Measurements from ENCODE around the gene DNAAF1.
A peak's percentile ranks its signal among the peaks of the same experiment; 100 is the strongest.
"Not testable (repeated sequence)": the region's sequence is repeated elsewhere in the genome, so short reads cannot be mapped to it uniquely, and the experiment has no call there.

The DNAAF1 gene

DNA sequence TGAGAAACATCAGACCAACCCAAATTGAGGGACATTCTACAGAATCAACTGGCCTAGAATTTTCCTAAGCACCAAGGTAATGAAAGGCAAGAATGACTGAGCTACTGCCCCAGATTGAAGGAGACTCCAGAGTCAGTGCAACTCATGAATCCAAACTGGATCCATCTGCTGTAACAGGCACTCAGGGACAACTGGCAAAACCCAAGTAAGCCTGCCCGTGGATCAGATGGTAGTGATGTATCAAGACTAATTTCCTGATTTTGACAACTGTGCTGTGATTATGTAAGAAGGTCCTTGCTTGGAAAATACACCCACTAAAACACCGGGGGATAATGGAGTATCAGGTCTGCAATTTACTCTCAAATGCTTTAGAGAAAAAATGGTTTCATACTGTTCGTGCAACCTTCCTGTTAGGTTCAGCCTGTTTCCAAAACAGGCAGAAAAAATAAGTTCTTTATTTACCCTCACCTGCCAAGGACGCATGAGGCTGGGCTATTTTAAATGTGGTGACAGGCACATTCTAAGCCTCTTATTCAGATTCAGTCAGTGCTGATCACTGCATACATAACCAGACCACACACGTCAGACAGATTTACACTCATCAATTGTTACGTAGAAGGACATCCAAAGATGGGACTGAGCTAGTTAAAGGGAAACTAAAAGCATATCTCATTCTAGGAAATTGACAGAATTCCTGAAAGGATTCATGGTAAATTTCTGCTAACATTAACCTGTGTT is 35.3 kb upstream of the DNAAF1 start:
- Histone ChIP-seq H3K9ac (ENCODE audit: low read depth in 1 of 2, low read length in 2 of 2) (no peak overlapping the region), H3K36me3 (ENCODE audit: control insufficient read depth in 2 of 2, insufficient read depth in 2 of 2, low read length in 2 of 2) (peaks cover 11 to 32% of the 10 kb centered on the region in 2 donors), H3K4me3 (ENCODE audit: low read length in 2 of 2) (no peak overlapping the region), H3K27ac (ENCODE audit: low read depth in 2 of 2, low read length in 2 of 2) (no peak overlapping the region), H3K4me1 (ENCODE audit: control insufficient read depth in 2 of 2, insufficient read depth in 2 of 2, low read length in 2 of 2) (peaks cover 0 to 4% of the 10 kb centered on the region in 2 donors), H3K9me3 (ENCODE audit: control insufficient read depth in 2 of 2, low read length in 2 of 2) (no peaks in the 10 kb centered on the region), H3K27me3 (ENCODE audit: control insufficient read depth in 2 of 2, insufficient read depth in 2 of 2, low read length in 2 of 2) (no peaks in the 10 kb centered on the region)

DNA sequence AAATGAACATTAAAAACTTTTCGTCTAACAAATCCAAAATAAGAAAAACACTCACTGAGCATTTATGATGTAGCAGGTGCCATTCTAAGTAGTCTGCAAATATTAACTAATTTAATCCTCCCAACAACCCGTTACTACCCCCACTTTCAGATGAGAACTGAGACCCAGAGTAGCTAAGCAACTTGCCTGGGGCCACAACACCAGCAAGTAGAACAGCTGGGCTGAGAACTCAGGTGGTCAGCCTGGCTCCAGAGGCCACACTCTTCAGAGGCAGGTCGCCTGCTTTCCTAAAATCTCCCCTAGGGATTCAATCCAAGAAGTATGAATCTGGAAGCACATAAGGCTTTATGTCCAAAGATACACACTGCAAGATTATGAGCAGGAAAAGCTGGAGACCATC is 34.6 kb upstream of the DNAAF1 start:
- Histone ChIP-seq H3K27ac (ENCODE audit: low read depth in 2 of 2, low read length in 2 of 2) (no peak overlapping the region), H3K4me1 (ENCODE audit: control insufficient read depth in 2 of 2, insufficient read depth in 2 of 2, low read length in 2 of 2) (peaks cover 4 to 9% of the 10 kb centered on the region in 2 donors), H3K4me3 (ENCODE audit: low read length in 2 of 2) (no peak overlapping the region), H3K9me3 (ENCODE audit: control insufficient read depth in 2 of 2, low read length in 2 of 2) (no peaks in the 10 kb centered on the region), H3K9ac (ENCODE audit: low read depth in 1 of 2, low read length in 2 of 2) (no peak overlapping the region), H3K27me3 (ENCODE audit: control insufficient read depth in 2 of 2, insufficient read depth in 2 of 2, low read length in 2 of 2) (no peaks in the 10 kb centered on the region), H3K36me3 (ENCODE audit: control insufficient read depth in 2 of 2, insufficient read depth in 2 of 2, low read length in 2 of 2) (peaks cover 7 to 29% of the 10 kb centered on the region in 2 donors)

DNA sequence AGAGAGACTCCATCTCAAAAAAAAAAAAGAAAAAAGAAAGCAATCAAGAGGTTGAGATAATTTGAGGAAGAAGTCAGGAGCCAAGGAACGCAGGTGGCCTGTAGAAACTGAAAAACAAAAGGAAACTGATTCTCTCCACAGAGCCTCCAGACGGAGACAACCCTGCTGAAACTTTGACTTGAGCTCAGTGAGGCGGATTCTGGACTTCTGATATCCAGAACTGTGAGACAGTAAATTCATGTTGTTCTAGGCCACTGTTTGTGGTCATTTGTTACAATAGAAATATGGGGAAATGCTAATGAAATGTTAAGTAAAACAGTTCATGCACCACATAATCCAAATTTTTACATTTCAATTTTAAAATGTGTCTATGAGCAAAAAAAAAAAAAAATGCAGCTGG is 33.6 kb upstream of the DNAAF1 start:
- Histone ChIP-seq H3K9ac (ENCODE audit: low read depth in 1 of 2, low read length in 2 of 2) (no peak overlapping the region), H3K4me1 (ENCODE audit: control insufficient read depth in 2 of 2, insufficient read depth in 2 of 2, low read length in 2 of 2) (peaks cover 6 to 11% of the 10 kb centered on the region in 2 donors), H3K27ac (ENCODE audit: low read depth in 2 of 2, low read length in 2 of 2) (no peak overlapping the region), H3K4me3 (ENCODE audit: low read length in 2 of 2) (no peak overlapping the region), H3K9me3 (ENCODE audit: control insufficient read depth in 2 of 2, low read length in 2 of 2) (no peaks in the 10 kb centered on the region), H3K27me3 (ENCODE audit: control insufficient read depth in 2 of 2, insufficient read depth in 2 of 2, low read length in 2 of 2) (no peaks in the 10 kb centered on the region), H3K36me3 (ENCODE audit: control insufficient read depth in 2 of 2, insufficient read depth in 2 of 2, low read length in 2 of 2) (peaks cover 7 to 26% of the 10 kb centered on the region in 2 donors)

DNA sequence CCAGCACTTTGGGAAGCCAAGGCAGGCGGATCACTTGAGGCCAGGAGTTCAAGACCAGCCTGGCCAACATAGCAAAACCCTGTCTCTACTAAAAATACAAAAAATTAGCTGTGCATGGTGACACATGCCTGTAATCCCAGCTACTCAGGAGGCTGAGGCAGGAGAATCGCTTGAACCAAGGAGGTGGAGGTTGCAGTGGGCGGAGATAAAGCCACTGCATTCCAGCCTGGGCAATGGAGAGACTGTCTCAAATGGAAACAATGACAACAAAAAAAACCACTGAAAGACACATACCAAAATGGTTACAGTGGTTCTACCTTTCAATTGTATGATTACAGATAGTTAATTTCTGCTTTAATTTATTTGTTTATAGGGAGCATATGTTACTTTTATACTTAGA is 33.2 kb upstream of the DNAAF1 start:
- peaks cover 6 to 11% of the 10 kb centered on the region in 2 donors for H3K4me1 ChIP-seq (ENCODE audit: control insufficient read depth in 2 of 2, insufficient read depth in 2 of 2, low read length in 2 of 2)
- H3K27me3 ChIP-seq (ENCODE audit: control insufficient read depth in 2 of 2, insufficient read depth in 2 of 2, low read length in 2 of 2), result not testable (repeated sequence)

DNA sequence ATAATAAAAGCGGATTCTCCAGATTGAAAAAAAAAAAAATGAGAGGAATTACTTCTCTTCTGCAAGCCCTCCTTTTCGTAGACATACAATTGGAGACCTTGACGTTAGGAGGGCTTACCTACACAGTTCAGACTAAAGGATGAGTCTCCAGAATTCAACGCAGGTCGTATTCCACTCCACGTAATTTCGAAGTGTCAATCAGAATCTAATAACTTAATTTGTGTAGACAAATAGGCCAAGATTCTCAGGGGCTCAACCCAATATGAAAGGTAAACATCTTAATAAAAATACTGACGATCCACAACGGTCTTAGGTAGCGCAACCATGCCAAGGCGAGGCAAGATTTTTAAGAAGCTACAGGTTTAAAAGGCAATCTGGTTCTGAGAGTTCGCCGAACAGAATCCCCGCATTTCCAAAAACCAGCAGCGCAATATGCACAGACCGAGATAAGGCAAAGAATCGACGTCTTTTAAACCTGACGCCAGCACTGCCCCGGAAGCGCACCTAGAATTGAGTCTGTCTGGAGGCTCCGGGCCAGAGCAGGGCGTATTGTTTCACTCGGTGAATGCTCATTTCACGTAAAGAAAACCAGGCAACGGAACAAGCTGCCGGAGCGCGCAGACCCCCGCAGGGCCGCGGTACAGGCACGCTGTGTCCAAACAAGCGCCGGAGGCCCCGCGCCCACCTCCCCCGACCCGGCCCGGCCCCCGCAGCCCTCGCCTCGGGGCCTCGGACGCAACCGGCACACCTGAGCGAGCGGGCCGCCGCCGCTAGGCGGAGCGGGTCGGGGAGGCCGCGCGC is 29.0 kb upstream of the DNAAF1 start:
- H3K27ac ChIP-seq (ENCODE audit: low read depth in 2 of 2, low read length in 2 of 2), result peak overlapping the region; percentile 83 to 87
- peak overlapping the region; percentile 80 to 93 for H3K9ac ChIP-seq (ENCODE audit: low read depth in 1 of 2, low read length in 2 of 2)
- peaks cover 13 to 16% of the 10 kb centered on the region in 2 donors for H3K4me1 ChIP-seq (ENCODE audit: control insufficient read depth in 2 of 2, insufficient read depth in 2 of 2, low read length in 2 of 2)
- no peaks in the 10 kb centered on the region for H3K27me3 ChIP-seq (ENCODE audit: control insufficient read depth in 2 of 2, insufficient read depth in 2 of 2, low read length in 2 of 2)
- H3K9me3 ChIP-seq (ENCODE audit: control insufficient read depth in 2 of 2, low read length in 2 of 2), result no peaks in the 10 kb centered on the region
- H3K4me3 ChIP-seq (ENCODE audit: low read length in 2 of 2), result peak overlapping the region; percentile 67 to 93
- no peaks in the 10 kb centered on the region for H3K36me3 ChIP-seq (ENCODE audit: control insufficient read depth in 2 of 2, insufficient read depth in 2 of 2, low read length in 2 of 2)

More for the DNA sequence above, 33.2 kb upstream of the DNAAF1 start:
- not testable (repeated sequence) for H3K4me3 ChIP-seq (ENCODE audit: low read length in 2 of 2); H3K9ac ChIP-seq (ENCODE audit: low read depth in 1 of 2, low read length in 2 of 2); H3K9me3 ChIP-seq (ENCODE audit: control insufficient read depth in 2 of 2, low read length in 2 of 2); H3K27ac ChIP-seq (ENCODE audit: low read depth in 2 of 2, low read length in 2 of 2)
- peaks cover 7 to 22% of the 10 kb centered on the region in 2 donors for H3K36me3 ChIP-seq (ENCODE audit: control insufficient read depth in 2 of 2, insufficient read depth in 2 of 2, low read length in 2 of 2)

DNA sequence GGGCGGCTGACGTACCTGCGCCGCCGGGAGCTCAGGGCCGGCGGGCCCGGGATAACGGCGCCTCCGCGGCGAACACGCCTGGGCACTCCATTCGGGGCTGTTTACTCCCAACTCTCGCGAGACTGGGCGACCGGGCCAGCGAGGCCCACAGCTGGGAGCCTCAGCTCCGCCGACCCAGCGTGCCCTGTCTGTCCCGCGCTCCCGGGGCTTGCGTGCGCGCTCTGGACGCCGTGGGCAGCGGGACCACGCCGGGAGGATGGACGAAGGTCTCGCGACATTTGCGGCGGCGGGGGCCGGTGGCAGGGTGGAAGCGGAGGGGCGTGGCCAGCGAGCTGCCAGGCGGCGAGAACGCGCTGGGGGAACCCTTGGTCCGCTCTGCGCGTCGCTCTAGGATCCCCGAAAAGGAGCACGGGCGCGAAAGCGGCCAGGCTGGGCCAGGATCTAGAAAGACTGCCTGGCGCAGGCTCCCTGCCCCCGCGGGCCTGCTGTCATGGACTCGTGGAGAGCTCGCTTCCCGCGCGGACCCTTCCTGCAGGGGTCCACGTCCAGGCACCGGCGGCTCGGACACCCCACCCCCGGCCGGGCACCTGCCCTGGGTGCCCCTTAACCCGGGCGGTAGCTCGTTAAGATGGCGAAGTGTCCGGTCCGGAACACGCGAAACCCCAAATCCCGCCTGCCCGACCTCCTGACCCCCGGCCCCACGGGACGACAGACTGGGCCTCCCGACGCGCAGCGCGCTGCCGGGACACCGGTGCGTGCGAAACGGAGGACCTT is 28.2 kb upstream of the DNAAF1 start, which contains the start of gene MBTPS1:
Gene MBTPS1 (minus strand): TSS at position 223 of the 774 bp plus-strand sequence. CDS start 15,159 bp downstream, outside the sequence.
- Histone ChIP-seq H3K36me3 (ENCODE audit: control insufficient read depth in 2 of 2, insufficient read depth in 2 of 2, low read length in 2 of 2) (no peaks in the 10 kb centered on the region), H3K9me3 (ENCODE audit: control insufficient read depth in 2 of 2, low read length in 2 of 2) (no peaks in the 10 kb centered on the region), H3K4me3 (ENCODE audit: low read length in 2 of 2) (peak within 1 kb of the TSS; percentile 67 to 93), H3K9ac (ENCODE audit: low read depth in 1 of 2, low read length in 2 of 2) (peak within 1 kb of the TSS; percentile 80 to 93), H3K27ac (ENCODE audit: low read depth in 2 of 2, low read length in 2 of 2) (peak within 1 kb of the TSS; percentile 83 to 87), H3K4me1 (ENCODE audit: control insufficient read depth in 2 of 2, insufficient read depth in 2 of 2, low read length in 2 of 2) (peaks cover 13 to 16% of the 10 kb centered on the region in 2 donors), H3K27me3 (ENCODE audit: control insufficient read depth in 2 of 2, insufficient read depth in 2 of 2, low read length in 2 of 2) (no peaks in the 10 kb centered on the region)

- Histone ChIP-seq H3K4me3 (ENCODE audit: low read length in 2 of 2) (peak overlapping the region; percentile 67 to 93), H3K27me3 (ENCODE audit: control insufficient read depth in 2 of 2, insufficient read depth in 2 of 2, low read length in 2 of 2) (no peaks in the 10 kb centered on the region), H3K9me3 (ENCODE audit: control insufficient read depth in 2 of 2, low read length in 2 of 2) (no peaks in the 10 kb centered on the region), H3K27ac (ENCODE audit: low read depth in 2 of 2, low read length in 2 of 2) (peak overlapping the region; percentile 83 to 87), H3K4me1 (ENCODE audit: control insufficient read depth in 2 of 2, insufficient read depth in 2 of 2, low read length in 2 of 2) (peaks cover 13 to 16% of the 10 kb centered on the region in 2 donors), H3K9ac (ENCODE audit: low read depth in 1 of 2, low read length in 2 of 2) (peak overlapping the region; percentile 80 to 81), H3K36me3 (ENCODE audit: control insufficient read depth in 2 of 2, insufficient read depth in 2 of 2, low read length in 2 of 2) (peaks cover 0 to 1% of the 10 kb centered on the region in 2 donors)
Measured at GRCh38 chr16:84117494-84117843, 27.6 kb upstream of the DNAAF1 start.

DNA sequence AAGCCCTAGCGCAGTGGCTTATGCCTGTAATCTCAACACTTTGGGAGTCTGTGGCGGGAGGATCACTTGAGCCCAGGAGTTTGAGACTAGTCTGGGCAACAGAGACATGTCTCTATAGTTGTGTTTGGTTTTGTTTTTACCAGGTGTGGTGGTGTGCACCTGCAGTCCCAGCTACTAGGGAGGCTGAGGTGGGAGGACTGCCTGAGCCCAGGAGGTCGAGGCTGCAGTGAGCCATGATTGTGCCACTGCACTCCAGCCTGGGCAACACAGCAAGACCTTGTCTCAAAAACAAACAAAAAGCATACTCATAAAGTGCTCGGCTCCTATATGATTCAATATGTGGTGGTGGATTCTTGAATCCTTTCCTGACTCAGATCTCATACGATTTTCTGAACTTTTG is 26.8 kb upstream of the DNAAF1 start:
- H3K4me1 ChIP-seq (ENCODE audit: control insufficient read depth in 2 of 2, insufficient read depth in 2 of 2, low read length in 2 of 2), result peaks cover 13 to 16% of the 10 kb centered on the region in 2 donors
- not testable (repeated sequence) for H3K27ac ChIP-seq (ENCODE audit: low read depth in 2 of 2, low read length in 2 of 2); H3K9me3 ChIP-seq (ENCODE audit: control insufficient read depth in 2 of 2, low read length in 2 of 2); H3K36me3 ChIP-seq (ENCODE audit: control insufficient read depth in 2 of 2, insufficient read depth in 2 of 2, low read length in 2 of 2); H3K4me3 ChIP-seq (ENCODE audit: low read length in 2 of 2); H3K9ac ChIP-seq (ENCODE audit: low read depth in 1 of 2, low read length in 2 of 2); H3K27me3 ChIP-seq (ENCODE audit: control insufficient read depth in 2 of 2, insufficient read depth in 2 of 2, low read length in 2 of 2)

DNA sequence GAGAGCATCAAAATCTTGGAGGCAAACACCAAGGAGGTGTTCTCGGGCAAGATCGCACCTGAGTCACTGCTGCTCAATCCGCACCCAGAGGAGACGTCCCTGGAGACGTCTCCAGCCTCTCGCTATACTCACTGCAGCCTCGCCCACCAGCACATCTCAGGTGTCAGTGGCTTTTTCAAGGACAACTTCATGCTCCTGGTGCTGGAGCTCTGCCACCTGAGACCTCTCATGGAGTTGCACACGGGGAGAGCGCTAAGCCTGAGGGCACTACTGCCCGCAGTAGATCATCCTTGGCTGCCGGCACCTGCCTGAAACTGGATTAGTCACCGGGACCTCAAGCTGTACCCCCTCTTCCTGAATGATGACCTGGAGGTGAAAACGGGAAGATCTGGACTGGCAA is 25.7 kb upstream of the DNAAF1 start:
- Histone ChIP-seq H3K27ac (ENCODE audit: low read depth in 2 of 2, low read length in 2 of 2) (no peak overlapping the region), H3K4me1 (ENCODE audit: control insufficient read depth in 2 of 2, insufficient read depth in 2 of 2, low read length in 2 of 2) (peaks cover 13 to 16% of the 10 kb centered on the region in 2 donors), H3K4me3 (ENCODE audit: low read length in 2 of 2) (no peak overlapping the region), H3K9me3 (ENCODE audit: control insufficient read depth in 2 of 2, low read length in 2 of 2) (no peaks in the 10 kb centered on the region), H3K9ac (ENCODE audit: low read depth in 1 of 2, low read length in 2 of 2) (no peak overlapping the region), H3K36me3 (ENCODE audit: control insufficient read depth in 2 of 2, insufficient read depth in 2 of 2, low read length in 2 of 2) (peaks cover 2 to 9% of the 10 kb centered on the region in 2 donors), H3K27me3 (ENCODE audit: control insufficient read depth in 2 of 2, insufficient read depth in 2 of 2, low read length in 2 of 2) (no peaks in the 10 kb centered on the region)

Measured in mucosa of rectum (tissue), 2 donors.